Left lung (tissue), 10 donors: ENCODE results near the gene NAV2. TPM values are rescaled to one million over a fixed set of nuclear protein-coding genes. Genes with fewer than 3 reads are reported as not detected.

Experiments
- ATAC-seq: fragments of 200-7000 bp; cut with Tn5 transposase; one replicate; pipeline ENCODE4 v1.9.1; 2020; ENCODE audit warnings: moderate library complexity
- DNase-seq, 4 donors: peaks; one replicate each; pipeline ENCODE4 v3.0.0-alpha.2; 2013 to 2020
- H3K27ac ChIP-seq, 2 donors: fragments of 200-600 bp; sonication (generic) in 1 of 2; one replicate each; pipeline versions ENCODE4 v1.5.0 to v1.8.0; 2020 to 2021
- H3K27me3 ChIP-seq, 2 donors: fragments of 200-600 bp; sonication (generic) in 1 of 2; one replicate each; pipeline versions ENCODE4 v1.5.0 to v1.8.0; 2020 to 2021
- H3K36me3 ChIP-seq, 2 donors: fragments of 200-600 bp; sonication (generic) in 1 of 2; one replicate each; pipeline versions ENCODE4 v1.5.0 to v1.8.0; 2020 to 2021
- H3K4me1 ChIP-seq, 2 donors: fragments of 200-600 bp; one replicate each; pipeline ENCODE4 v1.8.0; 2021
- H3K4me3 ChIP-seq, 2 donors: fragments of 200-600 bp; sonication (generic) in 1 of 2; one replicate each; pipeline versions ENCODE4 v1.5.0 to v1.8.0; 2020 to 2021; ENCODE audit warnings: mild to moderate bottlenecking in 1 of 2
- H3K9me3 ChIP-seq, 2 donors: fragments of 200-600 bp; sonication (generic) in 1 of 2; one replicate each; pipeline versions ENCODE4 v1.5.0 to v1.8.0; 2020 to 2021
- intact Hi-C, 2 donors: fragments of 100-400 bp; cut with DNase I; formaldehyde crosslinking; loops; one replicate each; pipeline versions ENCODE4 v1.11.2 to v1.14.2; 2022
- polyA plus RNA-seq, 6 donors: library from polyadenylated mRNA; unstranded; fragments of 120-200 nt; gene quantifications; one replicate each; pipeline ENCODE4 v1.2.1, GENCODE V29; 2013; ENCODE audit not compliant: insufficient read length in 6 of 6
- total RNA-seq, 2 donors: library from RNA; stranded (reverse); fragmentation: NEBNext Ultra II Directional; extraction: Animal tissue kit (Norgen Biotek cat#: 25700); gene quantifications; one replicate each; pipeline ENCODE4 v1.2.1, GENCODE V29; 2021
- TF ChIP-seq, protein P1 (sequence below), 2 donors: fragments of 200-600 bp; sonication (generic) in 1 of 2; IDR thresholded peaks; one replicate each; pipeline versions ENCODE4 v1.5.0 to v1.8.0; 2021; ENCODE audit warnings: antibody characterized with exemption in 2 of 2
- donor health status: DM: no; HTN: yes; CAD: no.
- donor health status: DM: no; HTN: no; CAD: no.

NAV2 gene
- total and polyA plus RNA-seq, 8 donors: 18.0 to 59.9 (median 23.1) TPM

DNA sequence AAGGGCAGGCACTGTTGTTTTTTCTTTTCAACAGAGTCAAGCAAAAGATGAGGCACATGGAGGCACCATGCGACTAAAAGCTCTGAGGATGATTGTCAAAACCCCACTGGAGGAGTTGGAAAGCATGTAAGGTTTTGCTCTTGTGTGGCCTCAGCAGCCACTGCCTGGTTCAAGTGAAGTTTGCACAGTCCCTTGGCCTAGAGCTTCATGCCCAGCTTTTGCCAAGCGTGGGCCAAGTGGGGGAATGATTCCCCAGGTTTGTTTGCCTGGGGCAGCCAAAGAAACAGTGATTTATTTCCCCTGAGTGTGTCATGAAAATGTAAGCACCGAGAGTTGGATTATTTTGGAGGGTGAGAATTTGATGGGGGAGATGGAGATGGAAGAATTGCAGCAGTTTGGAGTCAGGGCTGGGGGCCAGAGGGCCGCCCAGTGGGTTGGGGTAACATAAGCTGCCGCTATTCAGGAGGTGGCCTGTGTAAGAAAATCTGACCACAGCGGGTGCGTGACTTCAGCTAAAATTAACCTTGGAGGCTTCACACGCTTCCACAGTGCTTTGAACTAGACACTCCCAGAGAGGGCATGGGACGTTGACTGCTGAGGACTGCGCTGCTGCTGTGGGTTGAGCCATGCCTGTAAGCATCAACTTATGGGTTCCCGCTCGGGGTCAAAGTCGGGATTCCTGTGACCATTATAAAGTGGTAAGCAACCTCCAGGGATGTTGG, 100.7 kb downstream of the NAV2 start:
- Histone ChIP-seq H3K4me1 (peaks cover 2 to 7% of the 10 kb centered on the region in 2 donors), H3K27ac (no peak overlapping the region), H3K36me3 (no peaks in the 10 kb centered on the region), H3K27me3 (no peaks in the 10 kb centered on the region), H3K4me3 (no peak overlapping the region), H3K9me3 (no peaks in the 10 kb centered on the region)
- intact Hi-C loops: no loop called here
- DNase-seq: no peak
- no peak for ATAC-seq
- TF ChIP-seq, protein P1, sequence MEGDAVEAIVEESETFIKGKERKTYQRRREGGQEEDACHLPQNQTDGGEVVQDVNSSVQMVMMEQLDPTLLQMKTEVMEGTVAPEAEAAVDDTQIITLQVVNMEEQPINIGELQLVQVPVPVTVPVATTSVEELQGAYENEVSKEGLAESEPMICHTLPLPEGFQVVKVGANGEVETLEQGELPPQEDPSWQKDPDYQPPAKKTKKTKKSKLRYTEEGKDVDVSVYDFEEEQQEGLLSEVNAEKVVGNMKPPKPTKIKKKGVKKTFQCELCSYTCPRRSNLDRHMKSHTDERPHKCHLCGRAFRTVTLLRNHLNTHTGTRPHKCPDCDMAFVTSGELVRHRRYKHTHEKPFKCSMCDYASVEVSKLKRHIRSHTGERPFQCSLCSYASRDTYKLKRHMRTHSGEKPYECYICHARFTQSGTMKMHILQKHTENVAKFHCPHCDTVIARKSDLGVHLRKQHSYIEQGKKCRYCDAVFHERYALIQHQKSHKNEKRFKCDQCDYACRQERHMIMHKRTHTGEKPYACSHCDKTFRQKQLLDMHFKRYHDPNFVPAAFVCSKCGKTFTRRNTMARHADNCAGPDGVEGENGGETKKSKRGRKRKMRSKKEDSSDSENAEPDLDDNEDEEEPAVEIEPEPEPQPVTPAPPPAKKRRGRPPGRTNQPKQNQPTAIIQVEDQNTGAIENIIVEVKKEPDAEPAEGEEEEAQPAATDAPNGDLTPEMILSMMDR (IDR thresholded peaks at IDR 0.05): no peak

DNA sequence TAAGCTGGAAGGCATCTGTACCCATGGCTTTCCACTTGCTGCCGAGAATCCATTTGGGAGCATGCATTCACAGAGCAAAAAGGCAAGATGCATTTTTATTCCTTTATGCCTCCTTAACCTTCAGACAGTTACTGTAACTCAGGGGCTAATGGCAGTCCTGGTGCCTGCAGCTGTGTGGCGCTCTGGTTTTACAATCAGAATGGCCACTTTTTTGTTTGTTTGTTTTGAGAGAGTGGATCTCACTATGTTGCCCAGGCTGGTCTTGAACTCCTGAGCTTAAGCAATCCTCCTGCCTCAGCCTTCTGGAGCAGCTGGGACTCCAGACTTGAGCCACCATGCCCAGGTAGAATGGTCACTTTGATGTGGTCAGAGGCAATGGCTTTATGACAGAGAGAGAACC, 101.8 kb downstream of the NAV2 start:
- H3K4me1 ChIP-seq: peaks cover 3 to 15% of the 10 kb centered on the region in 2 donors
- no peak for DNase-seq
- no peak overlapping the region for H3K4me3 ChIP-seq
- ATAC-seq: no peak
- H3K9me3 ChIP-seq: no peaks in the 10 kb centered on the region
- H3K36me3 ChIP-seq: no peaks in the 10 kb centered on the region
- TF ChIP-seq, protein P1 (IDR thresholded peaks at IDR 0.05): no peak
- no peak overlapping the region for H3K27ac ChIP-seq
- H3K27me3 ChIP-seq: no peaks in the 10 kb centered on the region
- intact Hi-C loops: no loop called here

DNA sequence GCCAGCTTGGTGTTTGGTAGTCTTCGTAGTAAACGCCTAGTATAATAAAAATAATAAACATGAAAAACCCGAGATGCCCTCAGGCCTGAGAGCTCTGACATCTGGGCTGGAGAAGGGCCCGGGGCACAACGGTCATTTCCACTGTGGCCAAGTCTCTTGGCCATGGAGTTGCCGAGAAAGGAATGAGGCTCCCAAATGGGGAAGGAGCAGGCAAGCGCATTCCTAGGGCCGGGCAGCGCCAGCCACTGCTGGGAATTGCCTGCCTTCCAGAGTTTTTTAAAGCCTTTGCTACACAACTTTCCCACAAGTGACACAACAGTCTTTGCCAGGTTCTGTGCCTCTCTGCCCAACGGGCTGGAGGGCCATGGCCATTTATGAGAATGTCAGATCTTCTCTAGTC, 103.4 kb downstream of the NAV2 start:
- DNase-seq (no peak), ATAC-seq (no peak)
- Histone ChIP-seq H3K27ac (no peak overlapping the region), H3K4me3 (no peak overlapping the region), H3K4me1 (peaks cover 4 to 23% of the 10 kb centered on the region in 2 donors), H3K9me3 (no peaks in the 10 kb centered on the region), H3K36me3 (no peaks in the 10 kb centered on the region), H3K27me3 (no peaks in the 10 kb centered on the region)
- TF ChIP-seq, protein P1 (IDR thresholded peaks at IDR 0.05): no peak
- intact Hi-C loops: no loop called here

DNA sequence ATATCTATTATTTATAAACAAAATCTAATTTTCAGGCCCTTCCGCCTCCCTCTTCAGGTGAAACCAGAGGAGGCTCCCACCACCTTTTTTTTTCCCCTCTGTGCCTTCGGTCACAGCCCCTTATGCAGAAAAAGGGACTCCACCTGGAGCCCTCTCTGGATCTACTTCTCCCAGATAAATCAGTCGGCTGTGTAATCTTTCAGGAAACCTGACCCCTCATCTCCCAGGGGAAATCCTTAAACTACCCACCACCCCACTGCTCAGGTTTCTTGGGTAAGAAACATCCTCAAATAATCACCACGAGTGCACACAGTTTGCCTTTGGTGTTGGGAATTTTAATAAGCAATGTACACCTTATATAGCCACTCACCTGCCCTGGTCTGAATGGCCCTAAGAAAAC, 104.2 kb downstream of the NAV2 start:
- no peaks in the 10 kb centered on the region for H3K9me3 ChIP-seq
- no peak overlapping the region for H3K27ac ChIP-seq
- no peak overlapping the region for H3K4me3 ChIP-seq
- intact Hi-C loops: no loop called here
- no peaks in the 10 kb centered on the region for H3K27me3 ChIP-seq
- TF ChIP-seq, protein P1 (IDR thresholded peaks at IDR 0.05): no peak
- DNase-seq: no peak
- ATAC-seq: no peak
- H3K4me1 ChIP-seq: peaks cover 12 to 23% of the 10 kb centered on the region in 2 donors
- no peaks in the 10 kb centered on the region for H3K36me3 ChIP-seq

DNA sequence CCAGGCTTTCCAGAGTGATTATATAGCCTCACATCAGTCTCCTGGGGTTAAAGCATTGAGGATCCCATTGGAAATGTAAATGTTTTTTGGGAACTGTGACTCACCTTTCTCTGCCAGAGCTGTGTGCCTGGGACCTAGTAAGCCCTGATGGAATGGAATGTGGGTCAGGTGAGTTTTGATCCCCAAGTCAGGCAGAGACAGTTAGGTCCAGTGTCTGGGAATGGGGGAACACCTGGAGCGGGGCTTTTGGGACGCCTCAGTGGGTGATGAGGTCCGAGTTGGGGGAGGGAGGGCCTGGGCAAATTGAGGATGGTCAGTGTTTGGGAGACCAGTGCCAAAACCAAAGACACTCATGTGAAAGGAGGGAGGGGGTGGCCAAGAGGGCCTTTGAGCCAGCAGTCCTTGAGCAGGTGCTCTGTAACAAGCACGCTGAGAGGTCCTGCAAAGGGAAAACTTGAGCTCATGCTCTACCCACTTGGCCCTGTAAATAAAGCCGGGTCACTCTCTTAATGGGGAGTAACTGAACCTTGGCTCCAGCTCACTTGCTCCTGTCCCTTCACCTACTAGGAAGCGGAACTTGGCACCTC, 104.7 kb downstream of the NAV2 start:
- TF ChIP-seq, protein P1 (IDR thresholded peaks at IDR 0.05): no peak
- ATAC-seq (peak; percentile 58), DNase-seq (peak in 1 of 4 donors; percentile 64)
- intact Hi-C loops: no loop called here
- peaks cover 17 to 23% of the 10 kb centered on the region in 2 donors for H3K4me1 ChIP-seq
- H3K4me3 ChIP-seq: no peak overlapping the region
- H3K27me3 ChIP-seq: no peaks in the 10 kb centered on the region
- H3K36me3 ChIP-seq: no peaks in the 10 kb centered on the region
- H3K9me3 ChIP-seq: no peaks in the 10 kb centered on the region
- peak overlapping the region in 1 of 2 donors; percentile 26 for H3K27ac ChIP-seq
